Activated T-cell treated with anti-CD3 and anti-CD28 coated beads, Interleukin-2, amount 50 U/mL, for 1 hour (primary cell): ENCODE measurements around the gene NCAPH2.
"Not testable (repeated sequence)": the region's sequence is repeated elsewhere in the genome, so short reads cannot be mapped to it uniquely, and the experiment has no call there.

ENCODE experiments used
- DNase-seq: peaks from one replicate; pipeline ENCODE4 v3.0.0-alpha.2; 2020

The NCAPH2 gene

DNA sequence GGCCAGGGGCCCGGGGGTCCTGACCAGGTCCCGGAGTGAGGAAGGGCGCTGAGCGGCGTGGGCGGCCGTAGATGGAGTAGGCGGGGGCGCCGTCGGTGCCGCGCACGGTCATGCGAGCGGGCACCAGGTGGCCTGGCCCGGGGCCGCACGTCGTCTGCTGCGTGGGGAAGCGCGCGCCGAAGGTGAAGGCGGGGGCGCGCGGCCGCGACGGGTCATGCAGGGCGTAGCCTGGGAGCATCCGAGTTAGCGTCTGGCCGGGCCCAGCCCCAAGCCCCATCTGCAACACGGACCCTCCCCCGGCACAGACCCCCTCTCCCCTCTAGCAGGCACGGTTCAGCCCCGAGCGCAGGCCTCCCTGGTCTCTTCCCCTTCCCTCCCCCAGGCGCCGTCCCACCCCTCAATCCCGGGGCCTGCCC lies 23.5 kb downstream of the NCAPH2 start:
- peak; percentile 64 for DNase-seq

- DNase-seq = no peak
Measured at GRCh38 chr22:50531962-50532674, 24.1 kb downstream of the NCAPH2 start.

- DNase-seq = no peak
Measured at GRCh38 chr22:50532824-50533796, 25.1 kb downstream of the NCAPH2 start.

DNA sequence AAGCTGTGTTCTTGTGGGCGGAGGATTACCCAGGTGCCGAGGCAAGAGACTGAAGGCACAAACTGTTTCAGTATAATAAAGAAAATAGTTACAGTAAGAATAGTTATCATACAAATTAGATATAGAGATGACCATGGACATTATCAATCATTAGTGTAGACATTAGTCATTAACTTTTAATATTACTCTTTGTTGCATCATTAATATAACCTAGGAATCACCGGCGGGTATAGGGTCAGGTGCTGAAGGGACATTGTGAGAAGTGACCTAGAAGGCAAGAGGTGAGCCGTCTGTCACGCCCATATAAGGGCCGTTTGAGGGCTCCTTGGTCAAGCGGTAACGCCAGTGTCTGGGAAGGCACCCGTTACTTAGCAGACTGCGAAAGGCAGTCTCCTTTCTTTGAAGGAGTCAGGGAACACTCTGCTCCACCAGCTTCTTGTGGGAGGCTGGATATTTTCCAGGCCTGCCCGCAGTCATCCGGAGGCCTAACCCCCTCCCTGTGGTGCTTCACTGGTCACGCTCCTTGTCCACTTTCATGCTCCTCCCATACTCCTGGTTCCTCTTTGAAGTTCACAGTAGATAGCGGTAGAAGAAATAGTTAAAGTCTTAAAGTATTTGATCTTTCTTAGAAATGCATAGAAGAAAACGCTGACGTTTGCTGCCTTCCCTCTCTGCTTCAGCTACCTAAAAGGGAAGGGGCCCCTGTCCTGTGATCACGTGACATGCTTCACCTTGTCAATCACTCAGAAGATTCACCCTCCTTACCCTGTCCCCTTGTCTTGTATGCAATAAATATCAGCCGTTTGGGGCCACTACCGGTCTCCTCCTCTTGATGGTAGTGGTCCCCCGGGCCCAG lies 26.1 kb downstream of the NCAPH2 start:
- DNase-seq = not testable (repeated sequence)

- no peak for DNase-seq
Measured at GRCh38 chr22:50535113-50535512, 27.1 kb downstream of the NCAPH2 start.

DNA sequence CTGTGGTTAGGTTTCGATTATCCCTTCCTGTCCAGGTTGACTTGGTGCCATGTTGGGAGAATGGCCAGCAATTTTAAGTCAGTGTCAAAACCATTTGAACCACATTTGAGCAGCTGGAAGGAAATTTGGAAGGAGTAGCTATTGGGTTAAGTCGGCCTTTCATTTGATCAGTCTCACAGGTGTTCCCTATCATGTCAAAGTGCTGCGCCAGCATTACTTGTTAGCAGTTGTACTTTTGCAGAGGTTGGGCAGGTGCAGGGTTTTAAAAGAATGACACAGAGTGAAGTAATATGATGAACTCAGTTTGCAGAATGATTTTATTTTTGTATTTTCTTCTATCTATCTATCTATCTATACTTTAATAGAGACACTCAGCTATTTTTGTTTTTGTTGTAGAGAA lies 28.2 kb downstream of the NCAPH2 start:
- DNase-seq = no peak

DNA sequence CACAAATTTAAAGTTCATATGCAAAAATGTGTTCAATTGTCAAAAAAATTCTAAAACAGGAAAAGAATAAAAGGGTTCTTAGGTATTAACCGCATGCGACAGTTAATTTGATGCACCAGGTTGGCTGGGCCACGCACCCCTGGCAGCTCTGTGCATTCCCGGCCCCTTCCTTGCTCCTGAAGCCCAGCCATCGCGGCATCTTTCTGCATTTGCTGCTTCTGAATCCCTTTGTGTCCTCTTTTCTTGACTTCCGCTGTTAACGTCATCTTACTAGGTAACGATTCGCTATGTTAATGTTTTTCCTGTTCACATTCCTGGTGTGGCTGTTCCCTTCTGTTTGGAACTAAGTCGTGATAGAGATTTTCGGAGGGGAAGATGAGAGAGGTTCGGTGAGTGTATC lies 29.7 kb downstream of the NCAPH2 start:
- DNase-seq = no peak

- DNase-seq = no peak
Measured at GRCh38 chr22:50540381-50540780, 32.4 kb downstream of the NCAPH2 start.

- DNase-seq = not testable (repeated sequence)
Measured at GRCh38 chr22:50541667-50542026, 33.6 kb downstream of the NCAPH2 start.

DNA sequence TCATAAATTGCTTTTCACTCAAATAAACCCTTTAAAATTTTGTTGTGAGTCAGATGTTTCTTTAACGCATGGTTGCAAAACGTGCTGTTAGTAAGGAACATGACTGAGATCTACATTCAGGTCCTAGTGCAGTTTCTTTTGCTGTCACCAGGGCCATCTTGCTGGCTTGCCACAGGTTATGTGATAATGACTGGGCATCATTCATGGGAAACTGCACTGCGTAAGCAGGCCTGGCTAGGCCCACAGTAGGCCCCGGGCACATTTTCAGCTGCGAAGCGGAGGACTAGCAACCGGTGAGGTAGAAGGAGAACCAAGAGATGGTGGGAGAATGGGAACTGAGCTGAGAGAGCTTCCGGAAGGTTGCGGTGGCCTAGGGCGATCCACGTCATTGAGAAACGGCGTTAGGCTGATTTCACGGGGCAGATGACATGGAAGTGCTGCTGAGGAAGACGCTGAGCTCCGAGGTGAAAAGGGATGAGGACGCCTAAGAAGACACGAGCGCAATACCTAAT lies 34.4 kb downstream of the NCAPH2 start:
- no peak for DNase-seq

DNA sequence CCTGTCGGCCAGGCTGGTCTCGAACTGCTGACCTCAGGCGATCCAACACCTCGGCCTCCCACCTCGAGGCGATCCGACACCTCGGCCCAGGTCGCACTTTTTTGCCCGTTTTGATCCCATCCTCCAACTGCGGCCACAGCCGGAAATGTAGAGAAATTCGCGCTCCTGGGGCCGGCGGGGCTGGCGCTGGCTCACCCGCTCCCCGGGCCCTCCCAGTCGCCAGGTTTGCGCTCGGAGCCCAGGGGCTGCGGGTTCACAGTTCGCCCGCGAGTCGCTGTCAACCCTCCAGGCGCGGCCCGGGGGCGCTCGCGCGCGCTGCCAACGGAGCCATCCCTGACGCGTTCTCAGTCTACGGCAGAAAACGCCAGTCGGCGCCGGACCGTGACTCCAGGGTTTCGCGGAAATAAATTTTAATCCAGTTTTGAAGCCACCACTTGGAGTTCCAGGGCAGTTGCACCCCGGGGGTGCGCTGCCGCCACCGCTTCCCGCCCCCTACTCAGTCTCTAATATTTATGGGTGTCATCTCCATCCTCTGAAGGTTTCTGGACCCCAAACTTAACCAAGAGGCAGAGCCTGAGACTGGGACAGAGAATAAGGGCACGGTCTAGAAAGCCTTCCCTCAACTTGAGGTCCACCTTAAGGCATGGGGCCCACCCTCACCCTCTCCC lies 36.2 kb downstream of the NCAPH2 start:
- DNase-seq = peak; percentile 84

GRCh38 chr22:50544746-50545253 lies 36.8 kb downstream of the NCAPH2 start:
- no peak for DNase-seq

DNA sequence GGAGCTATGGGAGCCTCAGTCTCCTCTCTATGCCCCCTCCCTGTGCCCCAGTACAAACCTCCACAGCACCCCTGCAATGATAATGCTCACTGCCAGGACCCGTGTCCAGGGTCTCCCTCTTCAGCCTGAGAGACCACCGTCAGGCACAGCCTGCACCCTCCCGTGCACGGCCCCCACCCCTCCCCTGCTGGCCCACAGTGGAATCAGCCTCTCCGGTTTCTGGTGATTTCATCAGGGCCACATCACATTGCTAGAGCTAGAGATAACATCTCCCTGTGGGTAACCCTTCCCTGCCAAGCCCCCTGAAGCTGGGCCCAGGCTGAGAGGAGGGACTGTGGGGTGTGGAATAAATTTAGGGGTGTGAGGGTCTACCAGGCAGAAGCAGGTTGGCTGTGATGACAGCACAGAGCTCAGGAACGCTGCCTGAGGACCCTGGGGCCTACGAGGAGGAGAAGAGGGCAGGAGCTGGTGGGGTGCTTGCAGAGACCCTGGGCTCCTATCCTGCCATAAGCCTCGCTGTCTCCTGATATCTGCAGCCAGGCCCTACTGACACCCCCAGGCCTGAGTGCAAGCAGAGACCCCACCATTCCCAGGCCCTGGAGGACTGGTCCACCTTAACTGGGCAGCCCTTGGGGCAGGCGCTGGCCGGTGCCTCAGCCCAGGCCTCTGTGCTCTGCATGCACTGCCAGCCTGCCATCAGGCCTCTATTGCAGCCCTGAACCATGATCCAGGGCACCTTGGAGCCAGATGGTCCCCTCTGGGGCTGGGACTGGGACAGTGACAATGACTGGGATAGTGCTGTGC lies 37.7 kb downstream of the NCAPH2 start, which contains the start of gene KLHDC7B:
TSS of gene KLHDC7B (plus strand) at position 378 of the 804 bp plus-strand sequence. CDS start at position 723, 345 bp downstream.
- no peak for DNase-seq

- DNase-seq = no peak
Measured at GRCh38 chr22:50546326-50547262, 38.6 kb downstream of the NCAPH2 start.

DNA sequence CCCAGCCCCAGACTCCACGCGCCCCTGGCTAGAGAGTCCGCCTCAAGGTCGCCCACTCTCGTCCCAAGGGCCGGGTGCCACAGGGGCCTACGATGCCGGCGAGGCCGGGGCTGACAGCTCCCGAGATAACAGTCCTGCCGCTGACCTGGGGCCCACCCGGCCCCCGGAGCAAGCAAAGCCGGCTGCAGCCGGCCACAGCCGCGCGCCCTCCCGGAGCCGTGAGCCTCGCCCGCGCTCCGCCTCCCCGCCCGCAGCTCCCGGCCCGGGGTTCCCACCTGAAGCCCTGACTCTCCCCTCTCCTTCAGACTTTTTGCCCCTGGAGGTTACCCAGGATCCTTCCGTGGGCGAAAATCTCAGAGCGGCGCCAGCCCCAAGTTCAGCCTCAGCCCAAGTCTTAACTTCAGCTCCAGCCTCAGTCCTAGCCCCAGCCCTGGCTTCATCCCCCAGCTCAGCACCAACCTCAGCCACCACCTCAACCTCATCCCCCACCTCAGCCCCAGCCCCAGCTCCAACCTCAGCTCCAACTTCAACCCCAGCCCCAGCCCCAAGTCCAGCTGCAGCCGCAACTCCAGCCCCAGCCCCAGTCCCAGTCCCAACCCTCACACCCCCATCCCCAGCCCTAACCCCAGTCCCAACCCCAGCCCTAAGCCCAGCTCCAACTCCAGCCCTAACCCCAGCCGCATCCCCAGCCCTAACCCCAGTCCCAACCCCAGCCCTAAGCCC lies 39.4 kb downstream of the NCAPH2 start:
- no peak for DNase-seq

DNA sequence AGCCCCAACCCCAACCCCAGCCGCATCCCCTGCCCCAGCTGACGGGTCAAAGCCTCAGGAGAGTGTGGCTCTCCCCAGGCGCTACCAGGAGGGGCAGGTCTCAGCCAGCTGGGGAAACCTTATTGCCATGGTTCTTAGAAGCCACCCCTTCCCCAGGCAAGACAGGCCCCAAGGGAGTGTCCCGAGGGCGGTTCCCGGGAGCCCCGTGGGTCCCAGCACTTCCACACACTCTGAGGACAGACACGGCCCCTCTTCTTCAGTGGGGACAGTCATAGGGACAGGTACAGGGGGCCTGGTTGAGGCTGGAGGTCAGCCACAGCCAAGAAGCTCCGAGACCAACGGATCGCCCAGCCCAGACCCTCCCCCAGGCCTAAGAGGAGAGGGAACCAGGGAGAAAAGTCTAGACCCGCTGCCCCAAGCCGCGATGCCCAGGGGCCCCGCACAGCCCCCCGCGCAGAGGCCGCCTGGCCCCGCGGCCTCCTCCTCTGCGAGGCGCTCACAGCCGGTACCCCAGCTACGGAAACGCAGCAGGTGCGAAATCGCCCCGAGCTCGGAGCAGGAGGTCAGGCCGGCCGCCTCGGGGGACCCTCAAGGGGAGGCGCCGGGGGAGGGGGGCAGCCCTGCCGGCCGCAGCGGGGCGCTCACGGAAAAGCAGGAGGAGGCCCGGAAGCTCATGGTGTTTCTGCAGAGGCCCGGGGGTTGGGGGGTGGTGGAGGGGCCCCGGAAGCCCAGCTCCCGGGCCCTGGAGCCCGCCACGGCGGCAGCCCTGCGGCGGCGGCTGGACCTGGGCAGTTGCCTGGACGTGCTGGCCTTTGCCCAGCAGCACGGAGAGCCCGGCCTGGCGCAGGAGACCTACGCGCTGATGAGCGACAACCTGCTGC lies 40.3 kb downstream of the NCAPH2 start:
- peak; percentile 66 for DNase-seq

GRCh38 chr22:50548921-50549790 lies 41.1 kb downstream of the NCAPH2 start:
- no peak for DNase-seq
